GM10266 (cell line): ENCODE data around the gene MTX1.

Experiments
- DNase-seq: peaks from one replicate; pipeline ENCODE4 v3.0.0; 2012; ENCODE audit errors: extremely low spot score
- TF ChIP-seq, protein P1 (sequence below): IDR thresholded peaks from 2 replicates; pipeline ENCODE4 v1.5.1; 2012; ENCODE audit warnings: mild to moderate bottlenecking, low read depth; ENCODE audit not compliant: control insufficient read depth, insufficient read depth; ENCODE audit errors: missing control alignments

Gene MTX1

DNA sequence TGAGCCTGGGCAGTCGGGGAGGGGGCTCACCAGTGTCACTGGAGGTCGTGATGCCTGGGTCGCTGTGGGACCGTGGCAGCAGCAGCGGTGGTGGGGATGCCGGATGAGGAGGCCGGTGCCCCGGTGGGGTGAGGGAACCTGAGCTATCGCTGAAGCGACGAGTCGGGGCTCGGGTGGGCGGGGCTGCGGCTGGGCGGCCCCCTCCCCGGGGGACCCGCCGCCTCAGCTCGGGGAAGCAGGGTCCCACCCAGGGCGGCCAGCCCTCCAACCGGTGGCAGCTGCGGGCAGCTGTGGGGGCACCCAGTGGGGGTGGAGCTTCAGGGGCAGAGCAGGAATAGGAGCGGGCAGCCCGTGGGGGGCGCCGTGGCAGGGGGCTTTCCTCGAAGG lies 41.7 kb downstream of the MTX1 start:
- TF ChIP-seq, protein P1, sequence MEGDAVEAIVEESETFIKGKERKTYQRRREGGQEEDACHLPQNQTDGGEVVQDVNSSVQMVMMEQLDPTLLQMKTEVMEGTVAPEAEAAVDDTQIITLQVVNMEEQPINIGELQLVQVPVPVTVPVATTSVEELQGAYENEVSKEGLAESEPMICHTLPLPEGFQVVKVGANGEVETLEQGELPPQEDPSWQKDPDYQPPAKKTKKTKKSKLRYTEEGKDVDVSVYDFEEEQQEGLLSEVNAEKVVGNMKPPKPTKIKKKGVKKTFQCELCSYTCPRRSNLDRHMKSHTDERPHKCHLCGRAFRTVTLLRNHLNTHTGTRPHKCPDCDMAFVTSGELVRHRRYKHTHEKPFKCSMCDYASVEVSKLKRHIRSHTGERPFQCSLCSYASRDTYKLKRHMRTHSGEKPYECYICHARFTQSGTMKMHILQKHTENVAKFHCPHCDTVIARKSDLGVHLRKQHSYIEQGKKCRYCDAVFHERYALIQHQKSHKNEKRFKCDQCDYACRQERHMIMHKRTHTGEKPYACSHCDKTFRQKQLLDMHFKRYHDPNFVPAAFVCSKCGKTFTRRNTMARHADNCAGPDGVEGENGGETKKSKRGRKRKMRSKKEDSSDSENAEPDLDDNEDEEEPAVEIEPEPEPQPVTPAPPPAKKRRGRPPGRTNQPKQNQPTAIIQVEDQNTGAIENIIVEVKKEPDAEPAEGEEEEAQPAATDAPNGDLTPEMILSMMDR, result no peak
- peak; percentile 35 for DNase-seq

DNA sequence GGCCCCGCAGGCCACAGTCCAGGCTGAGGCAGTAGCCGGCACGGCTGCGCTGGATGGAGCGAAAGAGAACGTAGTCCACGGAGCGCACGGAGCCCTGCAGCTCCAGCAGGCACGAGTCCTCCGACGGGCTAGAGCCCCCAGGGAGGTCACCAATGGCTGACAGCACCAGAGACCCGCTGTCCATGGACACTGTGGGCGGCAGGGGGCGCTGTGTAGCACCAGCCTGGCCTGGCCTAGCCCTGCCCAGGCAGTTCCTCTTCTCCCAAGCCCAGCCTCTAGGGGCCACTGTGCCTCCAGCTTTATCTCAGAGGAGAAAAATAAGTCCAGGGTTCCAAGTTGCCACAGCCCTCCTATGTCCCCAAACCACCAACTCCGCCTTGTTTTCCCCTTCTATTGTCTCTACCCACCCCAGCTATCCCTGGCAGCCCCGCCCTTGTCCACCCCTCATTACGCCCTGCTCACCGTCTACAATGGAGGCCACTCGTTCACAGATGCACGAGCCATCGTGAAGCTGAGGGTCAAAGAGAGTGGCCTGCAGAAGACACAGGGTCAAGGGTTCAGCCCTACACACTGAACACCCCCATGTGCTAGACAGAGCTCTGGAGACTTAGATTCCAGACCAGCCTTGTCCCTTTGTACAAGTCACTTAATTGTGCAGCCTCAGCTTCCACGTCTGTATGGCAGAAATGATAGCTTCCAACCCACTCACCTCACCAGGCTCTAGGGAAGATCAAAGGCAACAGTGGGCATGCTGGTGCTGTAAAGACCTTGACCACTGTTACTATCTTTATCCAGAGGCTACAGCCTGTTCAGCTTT lies 42.3 kb downstream of the MTX1 start:
- DNase-seq, result peak; percentile 97
- TF ChIP-seq, protein P1, result peak; percentile 100

DNA sequence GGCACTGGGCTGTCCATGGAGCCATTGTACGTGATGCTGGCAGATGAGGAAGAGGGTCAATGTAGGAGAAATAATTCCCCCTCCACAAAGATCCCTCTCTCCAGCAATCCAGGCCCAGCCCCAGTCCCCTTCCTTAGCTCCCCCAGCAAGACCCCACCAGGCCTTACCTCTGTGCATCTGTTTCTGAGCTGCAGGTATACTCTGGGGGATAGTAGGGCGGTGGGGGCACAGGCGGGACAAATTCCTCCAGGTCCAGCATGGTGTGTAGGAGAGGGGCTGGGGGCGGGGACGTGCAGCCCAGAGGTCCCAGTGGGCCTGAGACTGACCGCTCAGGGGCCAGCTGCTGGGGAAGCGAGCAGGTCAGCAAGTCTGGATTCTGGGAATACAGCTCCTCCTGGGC lies 43.1 kb downstream of the MTX1 start:
- peak; percentile 5 for DNase-seq
- TF ChIP-seq, protein P1, result no peak

DNA sequence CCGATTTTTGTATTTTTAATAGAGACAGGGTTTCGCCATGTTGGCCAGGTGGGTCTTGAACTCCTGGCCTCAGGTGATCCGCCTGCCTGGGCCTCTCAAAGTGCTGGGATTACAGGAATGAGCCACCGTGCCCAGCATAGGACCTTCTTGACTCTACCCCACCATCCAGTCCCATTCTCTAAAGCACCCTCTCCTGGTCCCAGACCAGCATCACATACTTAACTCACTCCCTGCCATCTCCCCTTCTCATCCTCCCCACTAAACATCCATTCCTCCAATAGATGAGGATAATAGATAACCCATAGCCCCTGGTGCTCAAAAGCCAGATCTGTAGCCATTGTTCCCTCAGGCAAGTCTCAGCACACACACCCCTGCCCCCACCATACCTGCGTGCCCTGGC lies 44.7 kb downstream of the MTX1 start:
- DNase-seq, result peak; percentile 12
- TF ChIP-seq, protein P1, result no peak

DNA sequence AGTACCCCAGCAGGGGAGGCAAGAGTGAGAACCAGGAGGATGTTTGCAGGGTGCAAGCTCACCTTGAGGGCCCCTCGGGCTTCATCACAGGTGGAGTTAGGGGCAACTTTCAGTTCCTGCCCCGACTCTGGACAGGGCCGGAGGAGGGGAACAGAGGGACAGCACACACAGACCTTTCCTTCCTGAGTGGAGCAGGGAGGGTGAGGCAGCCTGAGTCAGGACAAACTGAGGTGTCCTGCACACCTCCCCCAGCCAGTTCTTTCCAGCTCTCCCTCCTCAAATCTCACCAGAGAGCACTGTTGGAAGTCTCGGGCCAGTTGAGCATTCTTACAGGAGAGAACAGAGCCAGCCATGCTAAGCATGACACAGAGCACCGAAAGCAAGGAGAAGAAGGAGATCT lies 45.3 kb downstream of the MTX1 start:
- peak; percentile 10 for DNase-seq
- TF ChIP-seq, protein P1, result no peak

DNA sequence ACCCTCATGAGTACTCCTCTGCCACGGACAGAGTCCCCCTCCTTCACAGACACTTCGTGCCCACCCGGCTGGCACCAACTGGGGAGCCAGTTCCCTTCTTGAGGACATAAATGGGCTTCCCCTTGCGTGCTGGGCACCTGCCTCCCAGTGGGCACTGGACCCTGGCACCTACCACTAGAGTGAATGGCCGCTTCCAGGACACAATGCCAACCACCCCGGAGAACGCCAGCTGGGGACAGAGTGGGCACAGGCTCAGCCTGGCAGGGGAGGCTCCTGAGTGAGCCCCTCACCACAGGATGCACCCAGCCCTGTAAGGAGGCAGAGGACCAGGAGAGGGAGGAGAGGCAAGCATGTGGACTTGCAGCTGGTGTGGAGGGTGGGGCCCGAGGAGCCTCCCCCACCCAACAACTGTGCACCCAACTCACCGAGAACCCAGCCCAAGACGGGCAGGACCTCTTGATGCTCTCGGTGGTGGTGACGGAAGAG lies 45.8 kb downstream of the MTX1 start:
- peak; percentile 12 for DNase-seq

More for the DNA sequence above, 45.8 kb downstream of the MTX1 start:
- TF ChIP-seq, protein P1, result no peak
